Neural cell (in vitro differentiated cells): ENCODE measurements around the gene EPHA4. TPM values are rescaled to one million over a fixed set of nuclear protein-coding genes. Genes with fewer than 3 reads are reported as not detected.

Source experiments
- H2AFZ ChIP-seq: fragments of 200-600, 300-800 bp; sonication (generic), shearing (Covaris generic); 2 replicates; pipeline ENCODE4 v1.6.0; 2014; ENCODE audit warnings: low read depth, mild to moderate bottlenecking, antibody characterized with exemption, low read length, moderate library complexity
- H3F3A ChIP-seq: fragments of 200-600 bp; shearing (Covaris generic); 2 replicates; pipeline ENCODE4 v1.6.1; 2016; ENCODE audit warnings: mild to moderate bottlenecking, moderate library complexity, mixed read lengths, antibody characterized with exemption, low read length; ENCODE audit not compliant: insufficient read depth, poor library complexity, severe bottlenecking
- H3K27ac ChIP-seq: fragments of 200-600, 300-800 bp; sonication (generic), shearing (Covaris generic); 2 replicates; pipeline ENCODE4 v1.5.1; 2014; ENCODE audit warnings: mild to moderate bottlenecking, low read length, moderate library complexity
- H3K27me3 ChIP-seq: fragments of 300-800, 200-600 bp; sonication (generic), shearing (Covaris generic); 2 replicates; pipeline ENCODE4 v1.6.0; 2014; ENCODE audit warnings: mild to moderate bottlenecking, low read depth, low read length, moderate library complexity; ENCODE audit not compliant: insufficient read depth
- H3K36me3 ChIP-seq: fragments of 300-800, 200-600 bp; sonication (generic), shearing (Covaris generic); 2 replicates; pipeline ENCODE4 v1.5.1; 2014; ENCODE audit warnings: mild to moderate bottlenecking, antibody characterized with exemption, low read length, moderate library complexity; ENCODE audit not compliant: insufficient read depth
- H3K4me2 ChIP-seq: fragments of 300-800, 200-600 bp; sonication (generic), shearing (Covaris generic); 2 replicates; pipeline ENCODE4 v1.6.0; 2014; ENCODE audit warnings: mild to moderate bottlenecking, low read length
- H3K4me3 ChIP-seq: fragments of 300-800, 200-600 bp; sonication (generic), shearing (Covaris generic); 2 replicates; pipeline ENCODE4 v1.5.1; 2014; ENCODE audit warnings: mild to moderate bottlenecking, low read length, moderate library complexity
- H3K79me2 ChIP-seq: fragments of 200-600 bp; shearing (Covaris generic); replicated peaks from 2 replicates; pipeline ENCODE4 v1.6.0; 2014; ENCODE audit warnings: mild to moderate bottlenecking, low read length, moderate library complexity; ENCODE audit not compliant: insufficient read depth
- H3K9ac ChIP-seq: fragments of 300-800, 200-600 bp; sonication (generic), shearing (Covaris generic); 2 replicates; pipeline ENCODE4 v1.6.1; 2016; ENCODE audit warnings: mild to moderate bottlenecking, low read length, mixed read lengths
- H3K9me2 ChIP-seq: fragments of 200-600 bp; shearing (Covaris generic); 2 replicates; pipeline ENCODE4 v1.6.1; 2016; ENCODE audit warnings: mild to moderate bottlenecking, low read length, mixed read lengths; ENCODE audit not compliant: insufficient read depth
- H3K9me3 ChIP-seq: fragments of 200-600, 300-800 bp; sonication (generic), shearing (Covaris generic); 2 replicates; pipeline ENCODE4 v1.6.1; 2016; ENCODE audit warnings: mild to moderate bottlenecking, mixed run types, low read length, moderate library complexity, mixed read lengths
- H4K20me1 ChIP-seq: fragments of 200-600 bp; shearing (Covaris generic); 2 replicates; pipeline ENCODE4 v1.6.1; 2016; ENCODE audit warnings: mild to moderate bottlenecking, mixed run types; ENCODE audit not compliant: insufficient read depth
- EP300 ChIP-seq: fragments of 450-650 bp; conservative IDR thresholded peaks from 2 replicates; pipeline ENCODE4 v1.6.1; 2014; ENCODE audit warnings: antibody characterized with exemption, mild to moderate bottlenecking, moderate library complexity; ENCODE audit not compliant: poor library complexity, severe bottlenecking
- EZH2 ChIP-seq: fragments of 200-600, 300-800 bp; shearing (Covaris generic), sonication (generic); IDR thresholded peaks from 2 replicates; pipeline ENCODE4 v1.6.1; 2014; ENCODE audit warnings: antibody characterized with exemption, low read length, borderline replicate concordance, mild to moderate bottlenecking; ENCODE audit not compliant: insufficient read depth, poor library complexity, severe bottlenecking
- MXI1 ChIP-seq: fragments of 450-650 bp; conservative IDR thresholded peaks from 2 replicates; pipeline ENCODE4 v1.6.1; 2014; ENCODE audit warnings: antibody characterized with exemption, mild to moderate bottlenecking; ENCODE audit not compliant: poor library complexity, severe bottlenecking
- POLR2AphosphoS5 ChIP-seq: IDR thresholded peaks from 2 replicates; pipeline ENCODE4 v1.6.1; 2012
- RAD21 ChIP-seq: fragments of 450-650 bp; conservative IDR thresholded peaks from 2 replicates; pipeline ENCODE4 v1.6.1; 2014; ENCODE audit warnings: antibody characterized with exemption, mild to moderate bottlenecking, moderate library complexity
- SMC3 ChIP-seq: fragments of 450-650 bp; conservative IDR thresholded peaks from 2 replicates; pipeline ENCODE4 v1.6.1; 2014; ENCODE audit warnings: antibody characterized with exemption, mild to moderate bottlenecking, moderate library complexity; ENCODE audit not compliant: poor library complexity
- TAF1 ChIP-seq: IDR thresholded peaks from 2 replicates; pipeline ENCODE4 v1.6.1; 2012; ENCODE audit warnings: low read depth
- polyA plus RNA-seq: library from polyadenylated mRNA; depleted of rRNA; stranded (reverse); fragments of >200 nt; gene quantifications from 2 replicates; pipeline ENCODE4 v1.2.3, GENCODE V29; 2014
- TF ChIP-seq, protein P1 (sequence below): IDR thresholded peaks from 2 replicates; pipeline ENCODE4 v1.6.1; 2012; ENCODE audit warnings: borderline replicate concordance
- TF ChIP-seq, protein P2 (sequence below): fragments of 450-650 bp; IDR thresholded peaks from 2 replicates; pipeline ENCODE4 v1.5.1; 2014; ENCODE audit warnings: antibody characterized with exemption, mild to moderate bottlenecking, moderate library complexity; ENCODE audit not compliant: poor library complexity, severe bottlenecking

EPHA4 gene
- polyA plus RNA-seq, 1 donor from 2014 or later: 71.1 TPM

DNA sequence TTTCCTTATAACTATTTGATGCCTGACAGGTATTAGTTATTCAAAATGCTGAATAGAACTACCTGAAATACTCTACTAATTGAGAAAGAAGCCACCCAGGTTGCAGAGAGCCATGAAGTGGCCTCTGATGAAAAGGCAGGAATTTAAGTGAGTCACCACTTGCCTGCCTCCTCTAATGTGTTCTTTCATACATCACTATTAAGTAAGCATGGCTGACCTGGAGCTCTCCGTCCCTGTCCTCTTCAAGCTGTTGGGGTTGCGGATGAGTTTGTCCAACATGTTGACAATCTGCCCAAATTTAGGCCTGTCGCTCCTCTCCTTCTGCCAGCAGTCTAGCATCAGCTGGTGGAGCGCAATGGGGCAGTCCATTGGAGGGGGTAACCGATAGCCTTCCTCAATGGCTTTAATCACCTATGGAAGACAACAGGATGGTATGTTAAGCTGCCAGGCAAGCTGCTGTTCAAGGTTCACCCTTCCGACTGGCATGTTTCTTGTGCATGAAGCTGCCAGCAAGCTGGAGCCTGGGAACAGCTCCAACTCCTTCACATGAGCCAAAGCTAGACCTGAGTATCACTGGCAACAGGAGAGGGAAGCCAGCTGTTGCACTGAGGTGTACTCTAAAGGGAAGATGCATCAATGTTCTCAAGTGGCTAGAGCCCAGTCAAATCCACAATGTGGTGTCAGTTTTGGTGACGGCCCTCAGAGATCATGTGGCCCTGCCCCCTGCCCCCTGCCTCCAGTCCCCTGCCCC, 142.2 kb downstream of the EPHA4 start:
- Histone ChIP-seq H2AFZ (no peak overlapping the region), H3K36me3 (peaks cover 3% of the 10 kb centered on the region), H3K27me3 (no peaks in the 10 kb centered on the region), H3F3A (no peaks in the 10 kb centered on the region), H3K27ac (no peak overlapping the region), H3K9me3 (no peaks in the 10 kb centered on the region), H3K4me2 (no peak overlapping the region), H3K9me2 (no peaks in the 10 kb centered on the region), H3K4me3 (no peak overlapping the region), H3K79me2 (no peaks in the 10 kb centered on the region), H3K9ac (no peak overlapping the region), H4K20me1 (no peaks in the 10 kb centered on the region)
- TF ChIP-seq MXI1: no peak
- TF ChIP-seq, protein P1, sequence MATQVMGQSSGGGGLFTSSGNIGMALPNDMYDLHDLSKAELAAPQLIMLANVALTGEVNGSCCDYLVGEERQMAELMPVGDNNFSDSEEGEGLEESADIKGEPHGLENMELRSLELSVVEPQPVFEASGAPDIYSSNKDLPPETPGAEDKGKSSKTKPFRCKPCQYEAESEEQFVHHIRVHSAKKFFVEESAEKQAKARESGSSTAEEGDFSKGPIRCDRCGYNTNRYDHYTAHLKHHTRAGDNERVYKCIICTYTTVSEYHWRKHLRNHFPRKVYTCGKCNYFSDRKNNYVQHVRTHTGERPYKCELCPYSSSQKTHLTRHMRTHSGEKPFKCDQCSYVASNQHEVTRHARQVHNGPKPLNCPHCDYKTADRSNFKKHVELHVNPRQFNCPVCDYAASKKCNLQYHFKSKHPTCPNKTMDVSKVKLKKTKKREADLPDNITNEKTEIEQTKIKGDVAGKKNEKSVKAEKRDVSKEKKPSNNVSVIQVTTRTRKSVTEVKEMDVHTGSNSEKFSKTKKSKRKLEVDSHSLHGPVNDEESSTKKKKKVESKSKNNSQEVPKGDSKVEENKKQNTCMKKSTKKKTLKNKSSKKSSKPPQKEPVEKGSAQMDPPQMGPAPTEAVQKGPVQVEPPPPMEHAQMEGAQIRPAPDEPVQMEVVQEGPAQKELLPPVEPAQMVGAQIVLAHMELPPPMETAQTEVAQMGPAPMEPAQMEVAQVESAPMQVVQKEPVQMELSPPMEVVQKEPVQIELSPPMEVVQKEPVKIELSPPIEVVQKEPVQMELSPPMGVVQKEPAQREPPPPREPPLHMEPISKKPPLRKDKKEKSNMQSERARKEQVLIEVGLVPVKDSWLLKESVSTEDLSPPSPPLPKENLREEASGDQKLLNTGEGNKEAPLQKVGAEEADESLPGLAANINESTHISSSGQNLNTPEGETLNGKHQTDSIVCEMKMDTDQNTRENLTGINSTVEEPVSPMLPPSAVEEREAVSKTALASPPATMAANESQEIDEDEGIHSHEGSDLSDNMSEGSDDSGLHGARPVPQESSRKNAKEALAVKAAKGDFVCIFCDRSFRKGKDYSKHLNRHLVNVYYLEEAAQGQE: no peak
- no peak for TF ChIP-seq POLR2AphosphoS5
- TF ChIP-seq TAF1: no peak
- TF ChIP-seq SMC3: no peak
- TF ChIP-seq RAD21: no peak
- TF ChIP-seq, protein P2, sequence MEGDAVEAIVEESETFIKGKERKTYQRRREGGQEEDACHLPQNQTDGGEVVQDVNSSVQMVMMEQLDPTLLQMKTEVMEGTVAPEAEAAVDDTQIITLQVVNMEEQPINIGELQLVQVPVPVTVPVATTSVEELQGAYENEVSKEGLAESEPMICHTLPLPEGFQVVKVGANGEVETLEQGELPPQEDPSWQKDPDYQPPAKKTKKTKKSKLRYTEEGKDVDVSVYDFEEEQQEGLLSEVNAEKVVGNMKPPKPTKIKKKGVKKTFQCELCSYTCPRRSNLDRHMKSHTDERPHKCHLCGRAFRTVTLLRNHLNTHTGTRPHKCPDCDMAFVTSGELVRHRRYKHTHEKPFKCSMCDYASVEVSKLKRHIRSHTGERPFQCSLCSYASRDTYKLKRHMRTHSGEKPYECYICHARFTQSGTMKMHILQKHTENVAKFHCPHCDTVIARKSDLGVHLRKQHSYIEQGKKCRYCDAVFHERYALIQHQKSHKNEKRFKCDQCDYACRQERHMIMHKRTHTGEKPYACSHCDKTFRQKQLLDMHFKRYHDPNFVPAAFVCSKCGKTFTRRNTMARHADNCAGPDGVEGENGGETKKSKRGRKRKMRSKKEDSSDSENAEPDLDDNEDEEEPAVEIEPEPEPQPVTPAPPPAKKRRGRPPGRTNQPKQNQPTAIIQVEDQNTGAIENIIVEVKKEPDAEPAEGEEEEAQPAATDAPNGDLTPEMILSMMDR: no peak
- no peak for TF ChIP-seq EP300
- no peak for TF ChIP-seq EZH2

- peaks cover 3% of the 10 kb centered on the region for H3K36me3 ChIP-seq
- TF ChIP-seq POLR2AphosphoS5 (no peak), EZH2 (no peak), RAD21 (no peak), SMC3 (no peak), MXI1 (no peak), TAF1 (no peak), EP300 (no peak)
- TF ChIP-seq, protein P1: no peak
- TF ChIP-seq, protein P2: no peak
- no peaks in the 10 kb centered on the region for H3K9me2 ChIP-seq
- H3K4me3 ChIP-seq: no peak overlapping the region
- no peak overlapping the region for H3K4me2 ChIP-seq
- H3K79me2 ChIP-seq: no peaks in the 10 kb centered on the region
- no peaks in the 10 kb centered on the region for H4K20me1 ChIP-seq
- no peaks in the 10 kb centered on the region for H3K9me3 ChIP-seq
- no peaks in the 10 kb centered on the region for H3F3A ChIP-seq
- H2AFZ ChIP-seq: no peak overlapping the region
- no peaks in the 10 kb centered on the region for H3K27me3 ChIP-seq
- H3K27ac ChIP-seq: no peak overlapping the region
- H3K9ac ChIP-seq: no peak overlapping the region
Observed at GRCh38 chr2:221428896-221429295, 143.2 kb downstream of the EPHA4 start.
